Stimulated activated CD4-positive, alpha-beta T cell treated with anti-CD3 and anti-CD28 coated beads, Interleukin-15, amount 100 ng/mL, for 48 hours (primary cell): ENCODE results near the gene LRRC73.
"Not testable (repeated sequence)": the region's sequence is repeated elsewhere in the genome, so short reads cannot be mapped to it uniquely, and the experiment has no call there.

ENCODE experiments used
- DNase-seq, 2 donors: peaks; one replicate each; pipeline ENCODE4 v3.0.0-alpha.2; 2020; ENCODE audit warnings: low read depth in 2 of 2

The LRRC73 gene

DNA sequence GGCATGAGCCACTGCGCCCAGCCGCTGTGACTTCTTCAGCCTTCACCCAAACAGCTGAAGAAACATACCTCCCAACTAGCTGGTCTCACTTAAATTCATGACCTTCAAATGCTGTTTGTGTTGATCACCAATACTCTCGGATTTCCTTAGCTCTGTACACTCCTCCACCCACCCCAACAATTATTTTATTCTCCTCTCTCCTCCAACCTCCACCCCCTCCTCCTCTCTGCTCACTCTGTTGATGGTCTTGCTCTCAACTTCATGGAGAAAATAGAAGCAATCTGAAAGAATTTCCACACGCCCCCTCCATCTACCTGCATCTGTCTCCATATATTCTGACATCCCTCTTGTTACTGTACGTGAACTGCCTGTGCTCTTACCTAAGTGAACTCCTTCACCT, 48.2 kb downstream of the LRRC73 start:
- no peak for DNase-seq

DNA sequence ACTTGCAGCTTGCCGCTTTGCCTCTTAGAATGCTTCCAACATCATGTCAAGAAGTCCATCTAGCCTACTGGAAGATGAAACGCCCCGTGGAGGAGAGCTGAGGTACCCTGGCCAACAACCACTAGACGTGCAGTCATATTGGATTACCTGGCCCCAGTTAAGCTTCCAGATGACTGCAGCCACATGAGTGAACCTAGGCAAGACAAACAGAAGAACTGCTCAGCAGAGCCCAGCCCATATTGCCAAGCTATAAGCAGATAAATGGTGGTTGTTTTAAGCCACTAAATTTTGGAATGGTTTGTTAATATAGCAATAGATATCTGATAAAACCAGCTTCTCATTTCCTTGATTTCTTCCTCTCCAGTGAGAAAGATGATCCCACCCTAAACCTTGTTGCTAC, 50.1 kb downstream of the LRRC73 start:
- no peak for DNase-seq

DNA sequence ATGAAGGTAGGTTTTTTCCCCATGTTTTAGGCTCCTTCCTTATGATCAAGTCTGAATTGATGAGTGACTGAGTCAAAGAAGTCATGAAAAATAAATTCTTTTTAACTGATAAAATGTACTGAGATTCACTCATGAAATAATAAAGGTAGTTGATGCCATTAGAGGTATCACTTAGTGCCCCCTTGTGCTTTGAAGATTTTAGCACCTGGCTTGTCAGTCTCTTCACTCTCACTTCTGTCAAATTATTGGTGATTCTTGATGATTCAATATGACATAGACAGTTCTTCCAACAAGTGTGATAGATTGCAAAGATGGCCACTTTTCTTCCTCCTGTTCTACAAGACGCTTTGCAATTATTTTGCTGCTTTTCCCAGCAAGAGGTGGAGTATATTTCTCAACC, 50.6 kb downstream of the LRRC73 start:
- DNase-seq = no peak

DNA sequence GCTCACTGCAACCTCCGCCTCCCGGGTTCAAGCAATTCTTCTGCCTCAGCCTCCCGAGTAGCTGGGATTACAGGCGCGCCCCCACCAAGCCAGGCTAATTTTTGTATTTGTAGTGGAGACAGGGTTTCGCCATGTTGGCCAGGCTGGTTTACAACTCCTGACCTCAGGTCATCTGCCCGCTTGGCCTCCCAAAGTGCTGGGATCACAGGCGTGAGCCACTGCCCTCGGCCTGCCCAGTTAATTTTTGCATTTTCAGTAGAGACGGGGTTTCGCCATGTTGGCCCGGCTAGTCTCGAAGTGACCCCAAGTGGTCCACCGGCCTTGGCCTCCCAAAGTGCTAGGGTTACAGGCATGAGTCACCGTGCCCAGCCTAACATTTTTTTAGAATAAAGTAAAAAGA, 52.0 kb downstream of the LRRC73 start:
- not testable (repeated sequence) for DNase-seq

DNA sequence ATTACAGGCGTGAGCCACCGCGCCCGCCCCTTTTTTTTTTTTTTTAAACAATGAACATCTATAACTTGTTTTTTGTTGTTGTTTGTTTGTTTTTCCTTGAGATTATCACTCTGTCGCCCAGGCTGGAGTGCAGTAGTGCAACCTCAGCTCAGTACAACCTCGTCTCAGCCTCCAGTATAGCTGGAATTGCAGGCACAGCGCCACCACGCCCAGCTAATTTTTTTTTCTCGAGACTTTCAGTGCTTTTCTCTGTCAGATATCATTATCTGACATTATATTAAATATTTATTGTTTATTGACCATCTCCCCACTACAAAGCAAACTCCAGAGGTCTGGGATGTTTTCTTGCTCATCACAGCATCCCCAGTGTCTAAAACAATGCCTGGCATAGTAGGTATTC, 52.5 kb downstream of the LRRC73 start:
- DNase-seq = no peak
